GM19395 (cell line): ENCODE measurements around the gene CDC14A.
"Not testable (repeated sequence)": the region's sequence is repeated elsewhere in the genome, so short reads cannot be mapped to it uniquely, and the experiment has no call there.

Experiments used
- ATAC-seq: cut with Tn5 transposase; IDR thresholded peaks from one replicate; pipeline ENCODE4 v1.9.1; 2021; ENCODE audit warnings: mild to moderate bottlenecking, moderate library complexity; ENCODE audit not compliant: unreplicated experiment

Gene CDC14A

DNA sequence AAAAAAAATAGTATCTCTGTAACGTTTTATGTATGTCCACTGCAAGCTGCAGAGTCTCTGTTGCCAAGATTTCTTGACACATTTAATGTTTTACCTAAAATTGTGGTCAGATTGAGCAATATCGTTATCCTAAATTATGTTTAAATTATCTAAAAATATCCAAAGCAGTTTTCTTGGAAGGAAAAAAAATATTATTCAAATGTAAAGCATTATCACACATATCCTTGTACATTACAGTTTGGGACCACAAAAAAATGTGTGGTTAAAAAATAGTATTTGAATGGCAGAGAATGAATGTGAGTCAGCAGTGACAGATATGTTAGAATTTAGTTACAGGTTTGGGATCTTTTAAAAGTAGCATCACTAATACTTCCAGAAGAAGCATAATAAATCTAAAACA, 21.2 kb upstream of the CDC14A start:
- not testable (repeated sequence) for ATAC-seq

DNA sequence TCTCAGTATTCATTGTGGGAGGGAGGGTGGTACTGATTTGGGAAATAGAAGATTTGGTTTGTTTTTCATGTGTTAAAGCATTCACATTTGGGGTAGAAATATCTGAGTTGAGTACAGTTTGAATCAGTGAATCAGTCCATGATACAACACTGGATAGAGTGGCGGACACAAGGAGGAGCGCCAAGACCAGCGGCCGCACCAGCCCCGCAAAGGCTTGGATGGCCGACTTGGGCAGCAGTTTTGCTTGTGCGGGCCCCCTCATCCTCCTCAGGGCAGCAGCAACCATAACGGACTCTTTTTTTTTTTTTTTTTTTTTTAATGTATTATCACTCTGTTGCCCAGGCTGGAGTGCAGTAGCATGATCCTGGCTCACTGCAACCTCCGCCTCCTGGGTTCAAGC, 20.0 kb upstream of the CDC14A start:
- ATAC-seq, result no peak

DNA sequence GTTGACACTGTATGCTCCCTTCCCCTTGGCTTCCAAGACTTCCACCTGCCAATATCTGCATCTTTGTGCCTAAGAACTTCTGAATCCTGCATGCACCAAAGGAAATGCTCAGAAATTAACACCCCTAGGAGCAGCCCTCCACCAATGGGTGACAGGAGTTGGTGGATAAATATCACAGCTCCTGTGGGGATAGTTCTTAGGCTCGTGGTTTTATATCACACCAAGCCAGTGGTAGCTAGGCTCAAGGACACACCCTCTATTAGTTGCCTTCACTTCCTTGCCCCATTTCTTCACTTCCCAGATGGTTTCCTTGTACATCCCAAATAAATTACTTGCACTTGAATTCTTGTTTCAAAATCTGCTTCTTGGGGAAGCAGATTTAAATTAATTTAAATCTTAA, 16.9 kb upstream of the CDC14A start:
- ATAC-seq, result no peak

DNA sequence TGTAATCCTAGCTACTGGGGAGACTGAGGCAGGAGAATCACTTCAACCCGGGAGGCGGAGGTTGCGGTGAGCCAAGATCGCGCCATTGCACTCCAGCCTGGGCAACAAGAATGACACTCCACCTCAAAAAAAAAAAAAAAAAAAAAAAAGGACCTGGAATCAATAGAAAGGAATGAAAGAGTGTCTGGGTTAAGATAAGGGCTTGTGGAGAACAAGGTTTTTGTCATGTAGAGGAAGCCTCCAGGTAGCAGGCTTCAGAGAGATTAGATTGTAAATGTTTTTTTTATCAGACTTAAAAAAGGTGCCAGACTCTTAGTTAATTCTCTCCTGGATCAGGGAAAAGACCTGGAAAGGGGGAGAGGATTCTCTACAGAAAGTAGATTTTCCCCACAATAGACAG, 14.4 kb upstream of the CDC14A start:
- not testable (repeated sequence) for ATAC-seq

DNA sequence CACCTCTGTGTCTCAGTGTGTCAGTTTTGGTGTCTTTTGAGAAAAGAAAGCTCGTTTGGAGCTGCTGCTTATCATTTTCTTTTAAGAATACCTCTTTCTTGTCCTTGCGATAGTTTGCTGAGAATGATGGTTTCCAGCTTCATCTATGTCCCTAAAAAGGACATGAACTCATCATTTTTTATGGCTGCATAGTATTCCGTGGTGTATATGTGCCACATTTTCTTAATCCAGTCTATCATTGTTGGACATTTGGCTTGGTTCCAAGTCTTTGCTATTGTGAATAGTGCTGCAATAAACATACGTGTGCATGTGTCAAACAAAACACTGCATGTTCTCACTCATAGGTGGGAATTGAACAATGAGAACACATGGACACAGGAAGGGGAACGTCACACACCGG, 12.6 kb upstream of the CDC14A start:
- not testable (repeated sequence) for ATAC-seq

DNA sequence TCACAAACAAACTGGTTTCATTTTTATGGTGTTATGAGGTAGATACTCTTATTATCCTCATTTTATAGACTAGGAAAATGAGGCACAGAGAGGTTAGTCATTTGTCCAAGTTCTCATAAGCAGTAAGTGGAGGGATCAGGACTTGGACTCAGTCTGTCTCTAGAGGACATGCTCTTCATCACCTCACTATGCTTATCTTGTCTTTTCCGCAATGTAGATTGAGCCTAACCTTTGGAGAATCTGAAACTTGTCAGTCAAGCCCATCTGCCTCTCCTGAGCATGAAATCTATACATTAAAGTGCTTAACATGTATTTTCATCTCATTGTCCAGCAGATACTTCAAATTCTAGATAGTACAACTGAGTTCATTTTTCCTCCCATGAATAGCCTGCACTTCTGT, 11.8 kb upstream of the CDC14A start:
- no peak for ATAC-seq

DNA sequence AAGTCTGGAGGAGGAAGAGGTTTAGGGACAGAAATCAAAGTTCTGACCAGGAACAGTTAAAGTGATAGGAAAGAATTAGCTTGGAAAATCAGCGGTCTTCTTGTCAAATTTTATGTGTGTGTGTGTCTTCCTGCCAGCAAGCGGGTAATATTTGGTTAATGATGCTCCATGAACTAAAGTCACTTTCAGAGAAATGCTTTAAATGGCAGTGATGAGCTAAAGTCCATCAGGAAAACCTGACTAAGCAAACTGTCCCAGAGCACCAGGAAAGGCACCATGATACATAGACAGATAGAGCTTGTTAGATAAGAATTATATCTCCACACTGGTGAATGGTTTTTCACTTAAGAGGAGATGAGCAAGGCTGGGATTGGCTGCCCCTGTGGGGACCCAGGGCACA, 10.0 kb upstream of the CDC14A start:
- no peak for ATAC-seq

DNA sequence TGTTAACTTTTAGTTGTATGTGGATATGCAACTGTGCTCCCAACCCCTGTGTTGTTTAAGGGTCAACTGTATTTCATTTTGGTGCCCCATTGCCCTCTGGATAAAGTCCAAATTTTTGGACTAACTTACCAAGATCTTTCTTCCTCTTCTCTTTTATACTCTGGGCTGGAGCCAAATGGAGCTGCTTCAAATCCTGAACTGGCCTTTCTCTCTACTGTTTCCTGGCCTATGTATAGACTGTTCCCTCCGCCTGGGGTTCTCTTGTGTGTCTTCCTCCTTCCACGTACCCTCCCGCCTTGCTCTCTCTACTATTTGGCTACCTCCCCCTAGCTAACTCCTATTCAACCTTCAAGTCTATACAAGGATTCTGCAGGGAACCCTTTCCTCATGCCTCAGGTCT, 8.4 kb upstream of the CDC14A start:
- ATAC-seq, result no peak

DNA sequence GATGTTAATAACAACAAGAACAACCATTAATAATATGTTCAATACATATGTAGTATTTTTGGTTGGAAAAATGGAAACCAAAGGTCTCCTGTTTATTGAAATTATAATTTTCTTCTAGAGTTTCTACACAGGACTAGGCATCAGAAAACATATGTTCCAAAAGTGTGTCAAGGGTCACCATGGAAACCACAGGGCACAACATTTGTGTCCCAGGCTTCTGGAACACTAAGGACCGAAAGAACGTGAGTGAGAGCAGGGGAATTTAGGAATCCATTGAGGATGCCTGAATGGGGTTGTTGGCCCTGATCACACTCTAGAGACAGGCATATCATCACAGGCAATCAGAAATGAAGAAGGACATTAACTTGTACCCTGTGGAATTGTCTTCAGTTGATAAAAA, 7.5 kb upstream of the CDC14A start:
- ATAC-seq, result no peak

DNA sequence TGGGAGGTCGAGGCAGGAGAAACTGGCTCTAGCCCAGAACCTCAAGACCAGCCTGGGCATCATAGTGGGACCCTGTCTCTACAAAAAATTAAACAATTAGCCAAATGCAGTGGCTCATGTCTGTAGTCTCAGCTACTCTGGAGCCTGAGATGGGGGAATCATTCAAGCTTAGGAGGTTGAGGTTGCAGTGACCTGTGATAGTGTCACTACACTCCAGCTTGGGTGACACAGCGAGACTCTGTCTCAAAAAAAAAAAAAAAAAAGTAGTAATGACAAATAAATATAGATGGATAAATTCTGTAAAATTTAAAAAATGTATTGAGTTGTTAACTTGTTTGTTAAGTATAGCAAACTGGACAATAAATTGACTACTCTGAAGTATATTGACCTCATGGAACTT, 5.9 kb upstream of the CDC14A start:
- ATAC-seq, result no peak

DNA sequence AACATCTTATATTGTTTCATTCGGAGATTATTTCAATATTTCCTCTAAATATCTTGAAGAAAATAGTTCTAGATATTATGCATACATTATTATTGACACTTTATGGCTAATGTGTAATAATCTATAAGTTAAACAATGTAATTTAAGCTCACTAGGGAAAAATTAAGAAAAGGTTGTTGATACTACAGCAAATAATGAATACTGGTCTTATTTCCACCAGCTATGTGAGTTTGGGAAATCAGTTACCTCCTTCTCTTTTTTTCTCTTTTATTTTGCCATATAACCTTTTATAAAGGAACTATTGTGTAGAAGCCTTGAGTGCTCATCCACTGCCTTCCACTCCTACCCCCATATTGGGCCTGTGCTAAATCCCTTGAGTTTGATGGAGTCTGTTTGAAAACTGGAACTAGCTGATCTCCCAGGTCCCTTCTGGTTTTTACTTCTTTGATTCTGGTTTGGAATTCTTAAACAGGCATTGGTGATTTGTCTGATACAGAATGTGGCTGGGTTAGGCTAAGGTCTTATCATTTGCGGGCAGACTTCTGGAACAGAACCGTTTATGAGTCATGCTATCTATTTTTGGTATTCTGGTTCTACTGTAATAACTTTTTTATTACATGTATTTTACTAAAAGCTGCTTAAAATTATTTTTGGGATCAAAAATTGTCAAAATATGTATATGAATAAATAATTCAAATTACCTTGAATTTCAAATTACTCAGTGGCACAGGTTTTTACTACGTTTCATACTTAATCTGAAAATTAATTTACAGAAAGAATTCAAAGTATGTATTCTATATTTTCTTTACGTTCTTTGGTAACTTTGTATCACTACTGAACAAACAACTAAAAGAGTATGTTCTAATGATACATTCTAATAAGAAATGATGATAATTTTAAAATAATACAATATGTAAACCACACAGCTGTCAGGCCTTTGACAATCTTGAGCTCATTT, 5.0 kb upstream of the CDC14A start:
- no peak for ATAC-seq

DNA sequence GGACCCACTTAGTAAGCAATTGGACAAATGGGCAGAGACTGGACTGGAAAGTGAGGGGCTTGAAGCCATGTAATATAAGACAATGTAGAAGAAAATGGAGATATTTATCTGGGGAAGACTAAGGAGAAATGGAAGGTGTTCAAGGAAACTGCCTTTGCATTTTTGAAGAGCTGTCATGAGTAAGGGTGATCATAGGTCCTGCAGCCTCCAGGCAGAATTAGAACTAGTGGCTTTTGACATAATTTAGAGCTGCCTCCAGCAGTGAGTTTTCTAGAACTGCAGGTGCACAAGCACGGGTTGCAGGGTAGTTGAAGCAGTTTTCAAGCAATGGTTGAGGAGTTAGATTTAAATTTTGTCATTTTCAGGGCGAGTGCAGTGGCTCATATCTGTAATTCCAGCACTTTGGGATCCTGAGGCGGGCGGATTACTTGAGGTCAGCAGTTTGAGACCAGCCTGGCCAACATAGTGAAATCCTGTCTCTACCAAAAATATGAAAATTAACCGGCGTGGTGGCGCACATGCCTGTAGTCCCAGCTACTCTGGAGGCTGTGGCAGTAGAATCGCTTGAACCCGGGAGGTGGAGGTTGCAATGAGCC, 3.7 kb upstream of the CDC14A start:
- no peak for ATAC-seq

DNA sequence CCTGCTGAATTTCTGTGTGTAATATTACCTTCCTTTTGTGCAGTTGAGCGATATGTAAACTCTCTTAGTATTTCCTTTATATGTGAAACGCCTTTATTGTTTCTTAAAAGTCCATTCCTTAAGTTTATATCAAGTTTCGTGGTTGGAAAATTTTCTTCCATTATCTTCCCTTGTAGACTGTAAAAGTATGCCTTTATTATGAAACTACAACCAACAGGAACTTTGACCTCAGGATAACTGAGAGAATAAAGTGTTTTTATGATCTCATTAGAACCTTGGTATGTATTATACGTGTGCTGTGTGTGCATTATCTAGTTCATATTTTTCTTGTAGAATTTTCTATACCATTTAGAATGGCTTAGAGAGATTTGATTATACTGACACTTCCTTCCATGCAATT, 3.1 kb upstream of the CDC14A start:
- no peak for ATAC-seq

DNA sequence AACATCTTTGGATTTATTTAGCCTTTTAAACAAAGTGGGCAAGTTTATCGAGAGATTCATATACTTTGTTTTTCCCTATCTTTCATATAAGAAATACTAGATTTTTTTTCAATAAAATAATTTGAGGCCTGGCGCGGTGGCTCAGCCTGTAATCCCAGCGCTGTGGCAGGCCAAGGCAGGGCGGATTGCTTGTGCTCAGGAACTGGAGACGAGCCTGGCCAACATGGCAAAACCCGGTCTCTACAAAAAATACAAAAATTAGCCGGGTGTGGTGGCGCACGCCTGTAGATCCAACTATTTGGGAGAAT, 1.6 kb upstream of the CDC14A start:
- ATAC-seq, result no peak

DNA sequence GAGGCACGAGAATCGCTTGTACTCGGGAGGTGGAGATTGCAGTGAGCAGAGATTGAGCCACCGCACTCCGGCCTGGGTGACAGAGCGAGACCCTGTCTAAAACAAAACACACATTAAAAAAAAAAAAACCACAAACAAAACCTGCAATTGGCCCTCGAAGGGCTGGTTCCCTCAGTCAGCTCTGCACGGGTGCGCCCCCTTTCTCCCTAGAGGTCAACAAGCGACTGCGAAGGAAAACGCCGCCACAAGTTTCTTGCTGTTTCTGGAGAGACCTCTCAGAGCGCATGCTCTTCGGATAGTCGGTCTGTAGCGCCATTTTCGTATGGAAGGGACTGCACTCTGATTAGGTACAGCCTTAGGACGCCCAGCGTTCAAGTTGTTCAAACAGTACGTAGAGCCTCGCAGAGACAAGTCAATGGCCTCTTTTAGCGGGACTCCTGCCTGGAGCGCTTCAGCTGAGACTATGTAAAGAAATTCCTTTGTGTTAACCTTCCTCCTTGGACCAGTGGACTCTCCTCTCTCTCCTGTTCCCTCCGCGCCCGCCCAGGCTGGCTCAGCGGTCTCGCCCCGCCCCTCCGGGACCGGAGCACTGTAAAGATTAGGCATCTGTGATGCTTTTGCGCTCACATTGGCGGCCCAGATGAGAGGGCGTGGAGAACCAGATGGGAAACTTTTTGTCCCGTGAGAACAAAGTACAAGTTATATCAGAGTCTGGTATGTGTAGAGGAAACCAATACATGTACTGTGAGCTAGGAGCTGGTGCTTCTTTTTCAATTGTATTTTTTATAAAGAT, 1.0 kb upstream of the CDC14A start:
- peak; percentile 70 for ATAC-seq

DNA sequence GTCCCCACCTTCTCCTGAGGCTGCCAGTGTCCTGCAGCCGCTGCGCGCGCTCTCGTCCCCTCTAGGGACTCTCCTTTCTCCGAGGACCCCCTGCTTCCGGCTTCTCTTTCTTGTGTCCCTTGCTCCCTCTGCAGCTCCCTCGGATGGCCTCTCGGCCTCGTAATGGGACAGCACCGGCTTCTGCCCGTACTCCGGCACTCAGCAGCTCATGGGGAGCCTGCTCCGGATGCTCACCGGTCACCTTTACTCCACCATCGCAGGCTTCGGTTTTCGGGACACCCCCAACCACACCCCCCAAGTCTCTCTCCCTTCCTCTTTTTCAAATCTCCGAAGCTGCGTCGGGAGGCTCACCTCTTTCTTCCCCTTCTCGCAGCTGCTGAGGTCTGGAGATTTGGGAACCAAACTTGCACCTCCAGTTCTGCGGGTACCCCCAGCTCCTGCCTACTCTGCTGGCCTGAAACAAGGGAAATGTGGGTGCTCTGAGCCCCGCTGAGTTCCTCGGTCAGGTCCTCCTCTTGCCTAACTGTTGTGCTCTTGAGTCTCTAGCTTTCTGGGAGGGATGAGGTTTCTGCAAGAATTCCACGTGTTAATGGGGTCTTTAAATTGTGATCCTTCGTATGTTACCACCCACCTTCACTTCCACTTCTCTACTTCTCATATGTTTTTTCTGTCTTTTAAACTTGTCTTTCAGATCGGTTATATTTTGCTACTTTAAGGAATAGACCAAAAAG, 930 bp downstream of the CDC14A start:
- ATAC-seq, result peak; percentile 28

DNA sequence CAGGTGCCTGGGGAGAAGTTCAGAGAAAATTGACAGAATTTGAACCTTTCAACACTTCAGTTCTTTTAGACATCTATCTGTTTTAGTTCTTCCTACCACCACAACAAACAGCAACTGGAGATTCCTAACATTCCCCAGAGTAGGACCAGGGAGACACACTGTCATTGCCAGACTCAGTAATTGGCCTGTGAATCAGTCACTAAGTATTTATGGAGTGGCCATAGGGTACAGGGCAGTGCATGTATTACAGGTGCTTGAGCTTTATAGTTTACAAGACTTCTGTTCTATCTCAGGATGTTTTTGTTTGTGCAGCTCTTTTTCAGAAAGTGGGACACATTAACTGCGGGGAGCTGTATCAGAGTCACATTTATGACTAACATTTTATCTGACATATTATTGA, 1.7 kb downstream of the CDC14A start:
- no peak for ATAC-seq

DNA sequence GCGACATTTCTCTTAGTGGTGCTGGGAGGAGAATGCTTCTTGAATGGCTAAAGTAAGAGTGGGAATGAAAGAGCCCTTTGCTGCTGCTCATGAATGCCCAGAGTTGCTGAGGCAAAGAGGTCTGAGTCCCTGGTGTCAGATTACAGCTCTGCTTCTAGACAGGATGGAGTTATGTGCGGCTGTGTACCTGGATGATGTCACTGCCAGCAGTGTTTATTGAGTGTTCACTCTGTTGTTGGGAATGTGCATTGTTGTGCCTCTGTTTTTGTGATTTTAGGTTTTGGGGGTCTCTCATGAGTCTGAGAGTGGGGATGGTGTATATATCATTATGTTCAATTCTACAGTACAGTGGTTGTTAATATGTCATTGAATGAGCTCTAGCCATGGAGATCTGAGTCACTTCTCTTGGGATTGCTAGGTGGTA, 2.7 kb downstream of the CDC14A start:
- no peak for ATAC-seq

DNA sequence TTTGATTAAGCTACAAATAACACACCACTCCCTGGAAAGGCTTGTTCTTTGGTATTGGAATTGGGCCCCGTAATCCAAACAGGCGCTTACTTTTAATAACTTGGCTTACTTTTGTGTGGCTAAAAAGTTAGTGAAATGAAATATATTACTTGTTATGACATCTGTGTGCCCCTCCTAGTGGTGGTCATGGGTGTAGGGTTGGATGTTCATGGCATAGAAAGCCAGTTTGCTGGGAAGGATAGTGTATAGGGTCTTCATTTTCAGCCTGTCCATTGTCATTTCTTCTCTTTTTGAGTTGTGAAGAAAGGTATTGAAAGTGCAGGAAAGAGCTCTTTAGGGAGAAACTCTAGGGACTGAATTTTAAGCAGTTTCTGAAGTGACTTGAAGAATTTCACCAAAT, 5.9 kb downstream of the CDC14A start:
- ATAC-seq, result no peak

DNA sequence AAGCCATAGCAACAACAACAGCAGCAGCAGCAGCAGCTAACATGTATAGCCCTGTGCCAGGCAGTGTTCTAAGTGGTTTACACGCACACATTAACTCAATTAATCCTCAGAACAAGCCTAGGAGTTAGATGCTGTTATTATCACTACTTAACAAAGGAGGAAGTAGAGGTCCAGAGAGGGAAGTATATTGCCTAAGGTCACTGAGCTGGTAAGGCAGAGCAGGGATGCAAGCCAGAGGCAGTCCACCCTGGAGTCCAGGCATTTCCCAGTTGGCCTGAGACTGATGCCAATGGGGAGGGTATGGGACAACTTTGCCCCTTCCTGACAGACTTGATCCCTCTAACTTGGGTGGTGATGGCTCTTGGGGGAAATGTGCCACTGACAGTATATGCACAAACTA, 6.8 kb downstream of the CDC14A start:
- ATAC-seq, result no peak
